ENCODE results near the gene AMH. TPM values are rescaled to one million over a fixed set of nuclear protein-coding genes. Genes with fewer than 3 reads are reported as not detected.

Gene AMH
- total RNA-seq, 2 donors from 2014 or later, result 0.92 to 0.95 TPM

DNA sequence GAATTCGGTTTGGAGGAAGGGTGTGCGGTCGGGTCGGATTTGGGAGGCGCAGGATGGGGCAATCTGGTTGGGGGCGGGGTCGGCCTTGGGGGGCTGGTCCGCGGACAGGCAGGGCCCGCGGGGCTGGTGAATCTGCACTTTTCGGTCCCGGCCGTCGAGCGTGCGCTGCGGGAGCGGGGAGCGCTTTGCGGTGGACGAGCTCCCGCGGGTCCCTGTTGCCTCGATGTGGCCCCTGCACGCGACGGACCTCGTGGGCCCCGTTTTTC, 21.0 kb downstream of the AMH start:
- peaks cover 47 to 67% of the 10 kb centered on the region in 2 donors for H3K4me1 ChIP-seq (ENCODE audit: control insufficient read depth in 1 of 2, low read depth in 2 of 2)
- DNase-seq (ENCODE audit: low spot score) (no peak), ATAC-seq (ENCODE audit: insufficient number of reproducible peaks, low FRiP score, low read depth) (no peak)
- H3K27me3 ChIP-seq (replicated peaks; ENCODE audit: insufficient read depth), result no peaks in the 10 kb centered on the region
- no peaks in the 10 kb centered on the region for H3K9me3 ChIP-seq
- H3K27ac ChIP-seq, result peak overlapping the region; percentile 98
- peaks cover 20% of the 10 kb centered on the region for H3K36me3 ChIP-seq
- TF ChIP-seq, protein P1, sequence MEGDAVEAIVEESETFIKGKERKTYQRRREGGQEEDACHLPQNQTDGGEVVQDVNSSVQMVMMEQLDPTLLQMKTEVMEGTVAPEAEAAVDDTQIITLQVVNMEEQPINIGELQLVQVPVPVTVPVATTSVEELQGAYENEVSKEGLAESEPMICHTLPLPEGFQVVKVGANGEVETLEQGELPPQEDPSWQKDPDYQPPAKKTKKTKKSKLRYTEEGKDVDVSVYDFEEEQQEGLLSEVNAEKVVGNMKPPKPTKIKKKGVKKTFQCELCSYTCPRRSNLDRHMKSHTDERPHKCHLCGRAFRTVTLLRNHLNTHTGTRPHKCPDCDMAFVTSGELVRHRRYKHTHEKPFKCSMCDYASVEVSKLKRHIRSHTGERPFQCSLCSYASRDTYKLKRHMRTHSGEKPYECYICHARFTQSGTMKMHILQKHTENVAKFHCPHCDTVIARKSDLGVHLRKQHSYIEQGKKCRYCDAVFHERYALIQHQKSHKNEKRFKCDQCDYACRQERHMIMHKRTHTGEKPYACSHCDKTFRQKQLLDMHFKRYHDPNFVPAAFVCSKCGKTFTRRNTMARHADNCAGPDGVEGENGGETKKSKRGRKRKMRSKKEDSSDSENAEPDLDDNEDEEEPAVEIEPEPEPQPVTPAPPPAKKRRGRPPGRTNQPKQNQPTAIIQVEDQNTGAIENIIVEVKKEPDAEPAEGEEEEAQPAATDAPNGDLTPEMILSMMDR (IDR thresholded peaks at IDR 0.05), result no peak
- H3K4me3 ChIP-seq, result peak overlapping the region; percentile 100

DNA sequence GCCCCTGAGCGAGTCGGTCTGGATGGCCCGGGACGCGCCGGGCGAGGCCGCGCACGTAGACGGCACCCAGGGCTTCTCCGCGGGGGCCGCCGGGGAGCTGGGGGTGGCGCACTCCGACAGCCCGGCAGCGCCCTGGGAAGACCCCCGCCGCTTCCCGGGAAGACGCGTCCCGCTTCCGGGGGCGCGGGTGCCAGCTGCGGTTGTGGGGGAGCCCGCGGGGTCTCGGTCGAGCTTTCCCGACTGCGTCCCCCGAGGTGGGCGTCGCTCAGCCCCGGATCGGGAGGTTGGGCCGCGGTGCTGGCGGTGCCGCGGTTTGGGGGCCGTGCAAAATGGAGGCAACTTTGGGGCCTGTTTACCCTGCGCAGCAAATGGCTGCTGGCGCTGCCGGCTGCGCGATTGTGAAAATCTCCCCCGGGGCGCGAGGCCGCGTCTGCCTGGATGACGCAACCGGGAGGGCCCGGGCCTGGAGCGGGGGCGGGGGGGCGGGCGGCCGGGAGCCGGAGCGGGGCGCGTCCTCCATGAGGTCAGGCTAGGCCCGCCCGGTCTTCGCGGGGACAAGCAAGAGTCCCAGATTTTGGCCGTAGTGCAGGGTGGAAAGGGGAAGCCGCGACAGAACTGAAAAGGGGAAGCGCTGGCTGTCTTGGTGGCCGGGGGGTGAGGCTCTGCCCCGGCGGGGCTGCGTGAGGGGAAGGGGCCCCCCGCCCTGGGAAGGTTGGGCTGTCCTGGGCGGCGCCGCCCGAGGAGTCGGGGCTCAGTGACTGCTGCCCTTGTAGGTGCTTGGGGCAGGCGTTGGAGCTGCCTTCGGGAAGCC, 21.5 kb downstream of the AMH start:
- peak overlapping the region; percentile 100 for H3K4me3 ChIP-seq
- H3K4me1 ChIP-seq (ENCODE audit: control insufficient read depth in 1 of 2, low read depth in 2 of 2), result peaks cover 47 to 72% of the 10 kb centered on the region in 2 donors
- H3K9me3 ChIP-seq, result no peaks in the 10 kb centered on the region
- ATAC-seq (ENCODE audit: insufficient number of reproducible peaks, low FRiP score, low read depth), result peak; percentile 10
- H3K27me3 ChIP-seq (replicated peaks; ENCODE audit: insufficient read depth), result no peaks in the 10 kb centered on the region
- peak overlapping the region; percentile 98 for H3K27ac ChIP-seq
- DNase-seq (ENCODE audit: low spot score), result peak; percentile 33
- TF ChIP-seq, protein P1 (IDR thresholded peaks at IDR 0.05), result no peak
- peaks cover 20% of the 10 kb centered on the region for H3K36me3 ChIP-seq

DNA sequence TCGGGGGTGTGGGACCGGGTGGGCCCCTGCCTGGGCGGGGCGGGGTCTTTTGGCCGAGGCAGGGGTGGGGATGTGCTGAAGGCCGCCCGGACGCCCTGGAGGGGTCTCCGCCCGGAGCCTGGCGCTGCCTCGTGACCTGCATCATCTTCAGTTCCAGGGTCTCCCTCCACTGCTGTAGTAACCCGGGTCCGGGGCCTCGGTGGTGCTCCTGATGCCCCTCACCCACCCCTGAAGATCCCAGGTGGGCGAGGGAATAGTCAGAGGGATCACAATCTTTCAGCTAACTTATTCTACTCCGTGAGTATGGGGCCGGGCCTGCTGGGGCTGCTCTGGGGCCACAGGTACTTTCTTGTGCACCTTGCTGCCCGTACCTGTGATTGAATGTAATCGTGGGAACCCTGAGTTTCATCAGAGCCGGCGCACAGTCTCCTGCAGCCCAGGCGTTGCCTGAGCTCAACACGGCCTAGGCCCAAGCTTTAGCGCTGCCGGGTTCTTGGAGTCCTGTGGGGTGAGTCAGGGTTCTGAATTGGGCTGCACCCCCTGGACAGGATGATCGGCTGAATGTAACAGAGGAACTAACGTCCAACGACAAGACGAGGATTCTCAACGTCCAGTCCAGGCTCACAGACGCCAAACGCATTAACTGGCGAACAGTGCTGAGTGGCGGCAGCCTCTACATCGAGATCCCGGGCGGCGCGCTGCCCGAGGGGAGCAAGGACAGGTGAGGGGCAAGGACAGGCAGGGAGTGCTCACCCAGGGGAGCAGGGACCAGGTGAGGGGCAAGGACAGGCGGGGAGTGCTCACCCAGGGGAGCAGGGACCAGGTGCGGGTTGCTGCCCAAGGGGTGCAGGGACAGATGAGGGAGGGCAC, 22.3 kb downstream of the AMH start:
- no peak for ATAC-seq (ENCODE audit: insufficient number of reproducible peaks, low FRiP score, low read depth)
- peaks cover 45 to 70% of the 10 kb centered on the region in 2 donors for H3K4me1 ChIP-seq (ENCODE audit: control insufficient read depth in 1 of 2, low read depth in 2 of 2)
- peak overlapping the region; percentile 82 to 98 for H3K27ac ChIP-seq
- TF ChIP-seq, protein P1 (IDR thresholded peaks at IDR 0.05), result no peak
- peaks cover 20% of the 10 kb centered on the region for H3K36me3 ChIP-seq
- H3K9me3 ChIP-seq, result no peaks in the 10 kb centered on the region
- H3K4me3 ChIP-seq, result peak overlapping the region; percentile 100
- no peaks in the 10 kb centered on the region for H3K27me3 ChIP-seq (replicated peaks; ENCODE audit: insufficient read depth)
- no peak for DNase-seq (ENCODE audit: low spot score)

- DNase-seq (ENCODE audit: low spot score), result no peak
- peak overlapping the region; percentile 100 for H3K4me3 ChIP-seq
- peak overlapping the region; percentile 59 to 79 for H3K27ac ChIP-seq
- no peaks in the 10 kb centered on the region for H3K27me3 ChIP-seq (replicated peaks; ENCODE audit: insufficient read depth)
- no peak for ATAC-seq (ENCODE audit: insufficient number of reproducible peaks, low FRiP score, low read depth)
- TF ChIP-seq, protein P1 (IDR thresholded peaks at IDR 0.05), result peak; percentile 99
- peaks cover 31 to 52% of the 10 kb centered on the region in 2 donors for H3K4me1 ChIP-seq (ENCODE audit: control insufficient read depth in 1 of 2, low read depth in 2 of 2)
- H3K36me3 ChIP-seq, result peaks cover 20% of the 10 kb centered on the region
- no peaks in the 10 kb centered on the region for H3K9me3 ChIP-seq
Observed at GRCh38 chr19:2273356-2274184, 24.4 kb downstream of the AMH start.
